SIG-M5 (cell line): Measurements from ENCODE around the gene CELA3A.
"Not testable (repeated sequence)": the region's sequence is repeated elsewhere in the genome, so short reads cannot be mapped to it uniquely, and the experiment has no call there.

ENCODE experiments used
- DNase-seq: peaks from one replicate; lab custom pipeline; 2025; lab: John Stamatoyannopoulos, UW

Gene CELA3A

GRCh38 chr1:21981253-21981652 is 20.2 kb upstream of the CELA3A start:
- DNase-seq, result not testable (repeated sequence)

GRCh38 chr1:21982122-21982521 is 19.3 kb upstream of the CELA3A start:
- DNase-seq, result not testable (repeated sequence)

- DNase-seq, result not testable (repeated sequence)
Observed at GRCh38 chr1:21983539-21983938, 17.9 kb upstream of the CELA3A start.

DNA sequence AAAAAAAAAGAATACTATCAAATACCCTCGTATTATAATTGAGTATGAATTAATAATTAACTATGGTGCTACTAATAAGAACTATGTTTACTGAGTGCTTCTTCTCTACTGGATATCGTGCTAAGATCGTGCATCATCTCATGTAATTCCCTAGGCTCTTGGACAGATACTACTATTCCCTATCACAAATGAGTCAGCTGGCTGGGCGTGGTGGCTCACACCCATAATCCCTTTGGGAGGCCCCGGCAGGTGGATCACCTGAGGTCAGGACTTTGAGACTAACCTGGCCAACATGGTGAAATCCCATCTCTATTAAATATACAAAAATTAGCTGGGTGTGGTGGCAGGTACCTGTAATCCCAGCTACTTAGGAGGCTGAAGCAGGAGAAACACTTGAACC is 15.6 kb upstream of the CELA3A start:
- not testable (repeated sequence) for DNase-seq

- not testable (repeated sequence) for DNase-seq
Observed at GRCh38 chr1:21986386-21986785, 15.1 kb upstream of the CELA3A start.

DNA sequence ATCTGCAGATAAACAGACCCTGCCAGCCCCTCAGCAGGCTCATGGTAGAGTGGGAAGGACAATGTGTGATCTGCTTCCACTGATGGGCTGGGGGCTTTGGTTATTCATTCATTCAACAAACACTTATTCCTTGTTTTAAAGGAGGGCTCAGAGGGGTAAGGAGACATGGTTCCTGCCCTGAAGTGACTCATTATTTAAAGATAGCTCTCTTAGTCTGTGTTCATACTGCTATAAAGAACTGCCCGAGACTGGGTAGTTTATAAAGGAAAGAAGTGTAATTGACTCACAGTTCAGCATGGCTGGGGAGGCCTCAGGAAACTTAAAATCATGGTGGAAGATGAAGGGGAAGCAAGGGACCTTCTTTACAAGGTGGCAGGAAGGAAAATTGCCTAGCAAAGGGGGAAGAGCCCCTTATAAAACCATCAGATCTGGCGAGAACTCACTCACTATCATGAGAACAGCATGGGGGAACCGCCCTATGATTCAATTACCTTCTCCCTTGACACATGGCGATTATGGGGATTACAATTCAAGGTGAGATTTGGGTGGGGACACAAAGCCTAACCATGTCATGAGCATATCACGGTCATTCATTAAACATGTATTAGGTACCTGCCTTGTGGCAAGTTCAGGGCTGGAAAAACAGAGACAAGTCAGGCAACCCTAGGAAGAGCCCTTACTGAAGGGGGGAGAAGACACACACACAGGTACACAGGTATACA is 11.6 kb upstream of the CELA3A start:
- not testable (repeated sequence) for DNase-seq

DNA sequence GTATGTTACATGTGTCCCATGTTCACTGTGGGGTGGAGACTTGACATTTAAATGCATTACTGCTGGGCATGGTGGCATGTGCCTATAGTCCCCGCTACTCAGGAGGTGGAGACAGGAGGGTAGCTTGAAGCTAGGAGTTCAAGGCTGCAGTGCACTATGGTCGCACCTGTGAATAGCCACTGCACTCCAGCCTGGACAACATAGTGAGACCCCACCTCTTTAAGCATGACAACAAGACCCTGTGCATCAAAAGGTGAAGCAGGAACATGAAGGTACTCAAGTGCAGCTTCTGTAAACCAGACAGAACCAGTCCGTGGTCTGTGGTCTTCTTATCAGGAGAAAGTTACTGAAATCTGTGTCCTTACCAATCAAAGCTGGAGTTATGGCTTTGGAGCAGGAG is 9.3 kb upstream of the CELA3A start:
- DNase-seq, result not testable (repeated sequence)

- DNase-seq, result not testable (repeated sequence)
Observed at GRCh38 chr1:21994716-21995115, 6.7 kb upstream of the CELA3A start.

DNA sequence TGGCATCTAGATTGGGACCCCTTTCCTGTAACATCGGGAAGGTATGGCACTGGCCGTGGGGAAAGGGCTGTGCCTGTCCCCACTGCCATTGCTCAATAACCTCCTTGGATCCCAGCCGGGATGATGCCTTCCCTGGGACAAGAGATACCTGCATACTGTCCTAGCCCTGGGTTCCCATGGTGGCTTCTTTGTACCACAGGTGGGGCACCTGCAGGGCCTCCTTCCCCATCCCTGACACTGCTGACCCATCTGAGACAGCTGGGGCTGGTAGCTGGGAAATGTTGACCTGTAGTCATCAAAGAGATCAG is 4.8 kb upstream of the CELA3A start:
- not testable (repeated sequence) for DNase-seq

DNA sequence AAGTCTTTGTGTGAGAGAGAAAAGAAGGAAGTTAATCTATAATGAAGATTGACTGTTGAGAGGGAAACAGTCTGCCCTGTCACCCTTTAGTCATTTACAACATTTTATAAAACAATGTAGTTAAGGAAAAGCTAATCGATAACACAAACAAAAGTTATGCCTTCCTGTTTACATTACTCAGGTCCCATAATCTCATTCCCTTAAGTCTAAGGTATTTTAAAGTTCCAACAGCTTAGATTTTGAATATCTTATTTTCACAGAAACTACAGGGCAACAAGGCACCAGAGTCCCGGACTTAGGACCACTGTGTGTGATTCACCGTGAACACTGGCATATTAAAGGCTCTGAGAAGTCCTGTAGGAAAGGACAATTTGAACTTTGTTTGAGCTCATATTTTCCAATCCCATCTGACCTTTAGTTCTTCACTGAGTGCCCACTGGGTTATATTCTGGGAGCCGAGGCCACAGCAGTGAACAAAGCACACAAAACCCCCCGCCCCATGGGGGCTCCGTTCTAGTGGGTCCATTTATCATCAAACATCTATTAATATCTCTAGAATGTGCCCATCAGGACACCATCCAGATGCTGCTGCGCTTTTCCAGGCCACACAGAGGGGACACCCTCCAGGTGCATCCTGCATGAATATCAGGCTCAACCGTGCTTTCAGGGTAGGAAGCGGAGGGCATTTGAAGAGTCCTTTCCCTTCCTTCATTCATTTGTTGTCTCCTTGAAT is 3.4 kb upstream of the CELA3A start:
- not testable (repeated sequence) for DNase-seq

DNA sequence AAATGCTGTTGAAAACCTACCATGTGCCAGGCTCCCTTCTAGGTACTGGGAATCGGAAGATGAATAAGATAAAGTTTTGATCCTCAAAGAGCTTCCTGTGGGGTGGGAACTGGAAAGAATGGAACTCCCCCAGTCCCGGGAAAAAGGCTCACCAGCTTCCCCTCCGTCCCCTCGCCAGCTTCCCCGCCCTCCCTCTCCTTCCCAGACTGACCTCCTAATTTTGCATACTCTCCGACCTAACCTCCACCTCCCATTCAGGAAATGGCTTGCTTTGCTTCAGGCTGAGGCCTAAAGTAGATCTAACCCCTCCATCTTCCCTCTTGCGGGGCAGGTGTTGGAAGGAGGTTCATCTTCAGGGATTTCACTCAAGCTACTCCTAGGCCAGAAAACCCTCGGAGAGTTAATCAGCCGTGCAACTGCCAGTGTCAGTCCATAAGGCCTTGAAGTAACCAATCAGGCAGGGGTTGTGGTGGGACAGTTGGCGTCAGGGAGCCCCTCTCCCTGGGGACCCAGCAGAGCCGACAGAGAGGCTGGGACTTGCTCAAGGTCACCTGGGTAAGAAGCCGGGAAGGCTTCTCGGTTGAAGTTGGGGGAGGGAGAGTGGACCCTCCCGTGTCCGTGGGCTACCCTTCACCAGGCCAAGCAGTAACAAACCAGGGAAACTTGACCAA is 2.7 kb upstream of the CELA3A start:
- DNase-seq, result not testable (repeated sequence)

- not testable (repeated sequence) for DNase-seq
Observed at GRCh38 chr1:21999645-22000044, 1.8 kb upstream of the CELA3A start.

- not testable (repeated sequence) for DNase-seq
Observed at GRCh38 chr1:22002461-22002860, 1.0 kb downstream of the CELA3A start.

GRCh38 chr1:22002875-22003274 is 1.4 kb downstream of the CELA3A start:
- DNase-seq, result not testable (repeated sequence)

- DNase-seq, result not testable (repeated sequence)
Observed at GRCh38 chr1:22003959-22004358, 2.5 kb downstream of the CELA3A start.

- not testable (repeated sequence) for DNase-seq
Observed at GRCh38 chr1:22005261-22006149, 4.0 kb downstream of the CELA3A start.

GRCh38 chr1:22006736-22007135 is 5.3 kb downstream of the CELA3A start:
- DNase-seq, result not testable (repeated sequence)

DNA sequence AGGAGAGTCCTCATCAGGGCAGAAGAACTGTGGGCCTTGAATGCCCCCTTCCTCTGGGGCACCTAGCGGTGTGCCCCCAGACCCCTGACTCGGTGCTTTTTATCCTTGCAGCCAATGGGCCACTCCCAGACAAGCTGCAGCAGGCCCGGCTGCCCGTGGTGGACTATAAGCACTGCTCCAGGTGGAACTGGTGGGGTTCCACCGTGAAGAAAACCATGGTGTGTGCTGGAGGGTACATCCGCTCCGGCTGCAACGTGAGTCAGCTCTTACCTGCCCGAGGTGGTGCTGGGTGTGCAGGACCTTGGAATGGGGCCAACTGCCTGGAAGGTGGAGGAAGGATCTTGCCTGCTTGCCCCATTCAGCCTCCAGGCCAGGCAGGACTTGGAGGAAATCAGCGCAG is 5.8 kb downstream of the CELA3A start:
- DNase-seq, result not testable (repeated sequence)

DNA sequence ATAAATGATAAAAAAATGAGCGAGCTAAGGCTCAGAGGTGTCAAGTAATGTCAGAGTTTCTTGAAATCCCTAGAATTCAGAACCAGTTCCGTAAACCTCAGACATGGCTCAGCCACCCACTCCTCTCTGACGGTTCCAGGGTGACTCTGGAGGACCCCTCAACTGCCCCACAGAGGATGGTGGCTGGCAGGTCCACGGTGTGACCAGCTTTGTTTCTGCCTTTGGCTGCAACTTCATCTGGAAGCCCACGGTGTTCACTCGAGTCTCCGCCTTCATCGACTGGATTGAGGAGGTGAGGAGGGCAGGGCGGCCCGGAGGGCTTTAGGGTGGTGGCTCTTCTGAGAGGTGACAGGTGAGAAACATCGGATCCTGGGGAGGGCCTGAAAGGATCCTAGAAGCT is 8.1 kb downstream of the CELA3A start:
- not testable (repeated sequence) for DNase-seq

GRCh38 chr1:22012752-22013151 is 11.3 kb downstream of the CELA3A start:
- DNase-seq, result not testable (repeated sequence)

- not testable (repeated sequence) for DNase-seq
Observed at GRCh38 chr1:22014575-22015206, 13.2 kb downstream of the CELA3A start.
